Measurements from ENCODE around the gene FAM53A.

The FAM53A gene

GRCh38 chr4:1638272-1638598 lies 45.9 kb downstream of the FAM53A start:
- no peak overlapping the region for H3K4ac ChIP-seq (ENCODE audit: low read depth in 1 of 2, low read length in 2 of 2)
- H3K23ac ChIP-seq (ENCODE audit: low read length in 2 of 2), result no peak overlapping the region
- no peak overlapping the region for H3K18ac ChIP-seq (ENCODE audit: low read depth in 1 of 2, low read length in 2 of 2)
- no peak overlapping the region for H4K91ac ChIP-seq (ENCODE audit: low read length)
- H3K27ac ChIP-seq (ENCODE audit: low read length, poor library complexity, severe bottlenecking), result no peak overlapping the region
- no peaks in the 10 kb centered on the region for H3K4me1 ChIP-seq (ENCODE audit: control insufficient read depth, insufficient read depth, low read depth, low read length)
- H3K4me3 ChIP-seq (ENCODE audit: insufficient read depth in 1 of 2, low read depth in 1 of 2, low read length in 2 of 2), result no peak overlapping the region
- no peak overlapping the region for H2BK5ac ChIP-seq (ENCODE audit: low read depth, low read length, poor library complexity, severe bottlenecking)
- DNase-seq, result no peak
- no peak overlapping the region for H2AK5ac ChIP-seq (ENCODE audit: low read length, severe bottlenecking)
- no peak overlapping the region for H3K9ac ChIP-seq (ENCODE audit: low read length)
- 84% methylated on average over 8 of the region's 10 CpGs for WGBS
- H2BK15ac ChIP-seq (ENCODE audit: low read depth, poor library complexity, severe bottlenecking), result no peak overlapping the region
- no peak overlapping the region for H2BK120ac ChIP-seq (ENCODE audit: low read depth, low read length)
- no peak overlapping the region for H2BK12ac ChIP-seq (ENCODE audit: low read length in 2 of 2)
- H3K27me3 ChIP-seq (ENCODE audit: control insufficient read depth in 1 of 2, insufficient read depth in 1 of 2, low read length in 2 of 2), result peaks cover 0 to 19% of the 10 kb centered on the region in 2 experiments
- H3K14ac ChIP-seq (ENCODE audit: low read length in 2 of 2), result no peak overlapping the region
- H3K79me1 ChIP-seq (replicated peaks; ENCODE audit: low read length, poor library complexity, severe bottlenecking), result no peaks in the 10 kb centered on the region
- no peak overlapping the region for H3K4me2 ChIP-seq (ENCODE audit: low read length, poor library complexity, severe bottlenecking)
- no peak overlapping the region for H4K8ac ChIP-seq (ENCODE audit: low read length)
- no peak overlapping the region for H2AFZ ChIP-seq (ENCODE audit: low read depth, low read length)
- peaks cover 4% of the 10 kb centered on the region for H3K9me3 ChIP-seq (ENCODE audit: control insufficient read depth, low read length)
- H3K36me3 ChIP-seq (ENCODE audit: control insufficient read depth in 1 of 2, insufficient read depth in 2 of 2, low read depth in 1 of 2, low read length in 2 of 2), result peaks cover 0 to 7% of the 10 kb centered on the region in 2 experiments

- Histone ChIP-seq H3K27ac (ENCODE audit: low read length, poor library complexity, severe bottlenecking) (no peak overlapping the region), H4K91ac (ENCODE audit: low read length) (peak overlapping the region; percentile 20), H3K36me3 (ENCODE audit: control insufficient read depth in 1 of 2, insufficient read depth in 2 of 2, low read depth in 1 of 2, low read length in 2 of 2) (peaks cover 0 to 6% of the 10 kb centered on the region in 2 experiments), H3K4me2 (ENCODE audit: low read length, poor library complexity, severe bottlenecking) (no peak overlapping the region), H2AFZ (ENCODE audit: low read depth, low read length) (no peak overlapping the region), H2BK15ac (ENCODE audit: low read depth, poor library complexity, severe bottlenecking) (no peak overlapping the region), H2AK5ac (ENCODE audit: low read length, severe bottlenecking) (no peak overlapping the region), H4K8ac (ENCODE audit: low read length) (no peak overlapping the region), H3K79me1 (replicated peaks; ENCODE audit: low read length, poor library complexity, severe bottlenecking) (no peaks in the 10 kb centered on the region), H2BK12ac (ENCODE audit: low read length in 2 of 2) (no peak overlapping the region), H3K4ac (ENCODE audit: low read depth in 1 of 2, low read length in 2 of 2) (no peak overlapping the region), H3K9me3 (ENCODE audit: control insufficient read depth, low read length) (peaks cover 4% of the 10 kb centered on the region), H2BK5ac (ENCODE audit: low read depth, low read length, poor library complexity, severe bottlenecking) (no peak overlapping the region), H3K14ac (ENCODE audit: low read length in 2 of 2) (no peak overlapping the region), H3K4me3 (ENCODE audit: insufficient read depth in 1 of 2, low read depth in 1 of 2, low read length in 2 of 2) (no peak overlapping the region), H2BK120ac (ENCODE audit: low read depth, low read length) (no peak overlapping the region), H3K23ac (ENCODE audit: low read length in 2 of 2) (no peak overlapping the region), H3K9ac (ENCODE audit: low read length) (no peak overlapping the region), H3K27me3 (ENCODE audit: control insufficient read depth in 1 of 2, insufficient read depth in 1 of 2, low read length in 2 of 2) (peaks cover 0 to 23% of the 10 kb centered on the region in 2 experiments), H3K18ac (ENCODE audit: low read depth in 1 of 2, low read length in 2 of 2) (no peak overlapping the region), H3K4me1 (ENCODE audit: control insufficient read depth, insufficient read depth, low read depth, low read length) (no peaks in the 10 kb centered on the region)
- WGBS, result 77% methylated on average over 12 of the region's 12 CpGs
- DNase-seq, result no peak
Measured at GRCh38 chr4:1637580-1638271, 46.4 kb downstream of the FAM53A start.

- no peaks in the 10 kb centered on the region for H3K79me1 ChIP-seq (replicated peaks; ENCODE audit: low read length, poor library complexity, severe bottlenecking)
- no peak overlapping the region for H2BK15ac ChIP-seq (ENCODE audit: low read depth, poor library complexity, severe bottlenecking)
- H3K18ac ChIP-seq (ENCODE audit: low read depth in 1 of 2, low read length in 2 of 2), result no peak overlapping the region
- no peak overlapping the region for H2BK120ac ChIP-seq (ENCODE audit: low read depth, low read length)
- no peak overlapping the region for H2AK5ac ChIP-seq (ENCODE audit: low read length, severe bottlenecking)
- H3K4me2 ChIP-seq (ENCODE audit: low read length, poor library complexity, severe bottlenecking), result no peak overlapping the region
- H3K23ac ChIP-seq (ENCODE audit: low read length in 2 of 2), result no peak overlapping the region
- peaks cover 4% of the 10 kb centered on the region for H3K9me3 ChIP-seq (ENCODE audit: control insufficient read depth, low read length)
- no peak overlapping the region for H3K4ac ChIP-seq (ENCODE audit: low read depth in 1 of 2, low read length in 2 of 2)
- no peak overlapping the region for H3K9ac ChIP-seq (ENCODE audit: low read length)
- no peak overlapping the region for H2AFZ ChIP-seq (ENCODE audit: low read depth, low read length)
- H4K8ac ChIP-seq (ENCODE audit: low read length), result no peak overlapping the region
- no peak overlapping the region for H3K14ac ChIP-seq (ENCODE audit: low read length in 2 of 2)
- H4K91ac ChIP-seq (ENCODE audit: low read length), result no peak overlapping the region
- H3K27me3 ChIP-seq (ENCODE audit: control insufficient read depth in 1 of 2, insufficient read depth in 1 of 2, low read length in 2 of 2), result peaks cover 0 to 27% of the 10 kb centered on the region in 2 experiments
- H3K36me3 ChIP-seq (ENCODE audit: control insufficient read depth in 1 of 2, insufficient read depth in 2 of 2, low read depth in 1 of 2, low read length in 2 of 2), result peaks cover 0 to 4% of the 10 kb centered on the region in 2 experiments
- DNase-seq, result no peak
- H2BK12ac ChIP-seq (ENCODE audit: low read length in 2 of 2), result no peak overlapping the region
- no peak overlapping the region for H3K4me3 ChIP-seq (ENCODE audit: insufficient read depth in 1 of 2, low read depth in 1 of 2, low read length in 2 of 2)
- no peak overlapping the region for H2BK5ac ChIP-seq (ENCODE audit: low read depth, low read length, poor library complexity, severe bottlenecking)
- no peak overlapping the region for H3K27ac ChIP-seq (ENCODE audit: low read length, poor library complexity, severe bottlenecking)
- H3K4me1 ChIP-seq (ENCODE audit: control insufficient read depth, insufficient read depth, low read depth, low read length), result no peaks in the 10 kb centered on the region
- WGBS, result 85% methylated on average over 30 of the region's 30 CpGs
Measured at GRCh38 chr4:1636490-1637211, 47.5 kb downstream of the FAM53A start.

- Histone ChIP-seq H4K91ac (ENCODE audit: low read length) (no peak overlapping the region), H3K4me3 (ENCODE audit: insufficient read depth in 1 of 2, low read depth in 1 of 2, low read length in 2 of 2) (no peak overlapping the region), H3K4me2 (ENCODE audit: low read length, poor library complexity, severe bottlenecking) (no peak overlapping the region), H3K79me1 (replicated peaks; ENCODE audit: low read length, poor library complexity, severe bottlenecking) (no peaks in the 10 kb centered on the region), H3K23ac (ENCODE audit: low read length in 2 of 2) (no peak overlapping the region), H2BK12ac (ENCODE audit: low read length in 2 of 2) (no peak overlapping the region), H4K8ac (ENCODE audit: low read length) (no peak overlapping the region), H3K36me3 (ENCODE audit: control insufficient read depth in 1 of 2, insufficient read depth in 2 of 2, low read depth in 1 of 2, low read length in 2 of 2) (peaks cover 0 to 4% of the 10 kb centered on the region in 2 experiments), H3K27ac (ENCODE audit: low read length, poor library complexity, severe bottlenecking) (no peak overlapping the region), H3K14ac (ENCODE audit: low read length in 2 of 2) (no peak overlapping the region), H3K4me1 (ENCODE audit: control insufficient read depth, insufficient read depth, low read depth, low read length) (no peaks in the 10 kb centered on the region), H3K27me3 (ENCODE audit: control insufficient read depth in 1 of 2, insufficient read depth in 1 of 2, low read length in 2 of 2) (peaks cover 0 to 29% of the 10 kb centered on the region in 2 experiments), H3K18ac (ENCODE audit: low read depth in 1 of 2, low read length in 2 of 2) (no peak overlapping the region), H2AK5ac (ENCODE audit: low read length, severe bottlenecking) (no peak overlapping the region), H3K9ac (ENCODE audit: low read length) (no peak overlapping the region), H2BK15ac (ENCODE audit: low read depth, poor library complexity, severe bottlenecking) (no peak overlapping the region), H2BK120ac (ENCODE audit: low read depth, low read length) (no peak overlapping the region), H3K4ac (ENCODE audit: low read depth in 1 of 2, low read length in 2 of 2) (no peak overlapping the region), H2BK5ac (ENCODE audit: low read depth, low read length, poor library complexity, severe bottlenecking) (no peak overlapping the region), H2AFZ (ENCODE audit: low read depth, low read length) (no peak overlapping the region), H3K9me3 (ENCODE audit: control insufficient read depth, low read length) (peaks cover 4% of the 10 kb centered on the region)
- WGBS, result 83% methylated on average over 6 of the region's 7 CpGs
- no peak for DNase-seq
Measured at GRCh38 chr4:1635464-1635863, 48.6 kb downstream of the FAM53A start.
